GM19328 (cell line): ENCODE results near the gene SEMA4D.
"Not testable (repeated sequence)": the region's sequence is repeated elsewhere in the genome, so short reads cannot be mapped to it uniquely, and the experiment has no call there.

ENCODE experiments used
- ATAC-seq: cut with Tn5 transposase; IDR thresholded peaks from one replicate; pipeline ENCODE4 v1.9.1; 2021; ENCODE audit warnings: mild to moderate bottlenecking, moderate library complexity; ENCODE audit not compliant: unreplicated experiment

SEMA4D gene

GRCh38 chr9:89358376-89358916, 139.5 kb downstream of the SEMA4D start:
- ATAC-seq, result no peak

GRCh38 chr9:89357331-89358197, 140.3 kb downstream of the SEMA4D start:
- ATAC-seq, result no peak

- no peak for ATAC-seq
Measured at GRCh38 chr9:89356782-89357181, 141.1 kb downstream of the SEMA4D start.

- ATAC-seq, result no peak
Measured at GRCh38 chr9:89354471-89354870, 143.4 kb downstream of the SEMA4D start.

- ATAC-seq, result no peak
Measured at GRCh38 chr9:89353989-89354388, 143.9 kb downstream of the SEMA4D start.

GRCh38 chr9:89352874-89353649, 144.9 kb downstream of the SEMA4D start:
- no peak for ATAC-seq

GRCh38 chr9:89352451-89352850, 145.5 kb downstream of the SEMA4D start:
- no peak for ATAC-seq

- ATAC-seq, result no peak
Measured at GRCh38 chr9:89351584-89352300, 146.2 kb downstream of the SEMA4D start.

GRCh38 chr9:89350988-89351557, 146.8 kb downstream of the SEMA4D start:
- ATAC-seq, result no peak

- ATAC-seq, result no peak
Measured at GRCh38 chr9:89349607-89350006, 148.3 kb downstream of the SEMA4D start.

- ATAC-seq, result no peak
Measured at GRCh38 chr9:89347651-89348050, 150.3 kb downstream of the SEMA4D start.

- ATAC-seq, result no peak
Measured at GRCh38 chr9:89346696-89347095, 151.2 kb downstream of the SEMA4D start.

GRCh38 chr9:89345476-89345875, 152.4 kb downstream of the SEMA4D start:
- no peak for ATAC-seq

- not testable (repeated sequence) for ATAC-seq
Measured at GRCh38 chr9:89343812-89344211, 154.1 kb downstream of the SEMA4D start.

GRCh38 chr9:89342948-89343347, 155.0 kb downstream of the SEMA4D start:
- ATAC-seq, result no peak

- no peak for ATAC-seq
Measured at GRCh38 chr9:89342213-89342612, 155.7 kb downstream of the SEMA4D start.

GRCh38 chr9:89340332-89340731, 157.6 kb downstream of the SEMA4D start:
- ATAC-seq, result no peak

- no peak for ATAC-seq
Measured at GRCh38 chr9:89339807-89340206, 158.1 kb downstream of the SEMA4D start.

GRCh38 chr9:89330513-89330912, 167.4 kb downstream of the SEMA4D start:
- no peak for ATAC-seq

- ATAC-seq, result no peak
Measured at GRCh38 chr9:89329917-89330316, 168.0 kb downstream of the SEMA4D start.

GRCh38 chr9:89328064-89328463, 169.8 kb downstream of the SEMA4D start:
- ATAC-seq, result no peak
